ENCODE measurements around the gene ERC2. TPM values are rescaled to one million over a fixed set of nuclear protein-coding genes. Genes with fewer than 3 reads are reported as not detected.

ERC2 gene
- total RNA-seq, 1 donor = 0.43 TPM

GRCh38 chr3:55813268-55814097, 654.8 kb downstream of the ERC2 start:
- no peak for DNase-seq (ENCODE audit: low read depth)
- TF ChIP-seq, protein P1, sequence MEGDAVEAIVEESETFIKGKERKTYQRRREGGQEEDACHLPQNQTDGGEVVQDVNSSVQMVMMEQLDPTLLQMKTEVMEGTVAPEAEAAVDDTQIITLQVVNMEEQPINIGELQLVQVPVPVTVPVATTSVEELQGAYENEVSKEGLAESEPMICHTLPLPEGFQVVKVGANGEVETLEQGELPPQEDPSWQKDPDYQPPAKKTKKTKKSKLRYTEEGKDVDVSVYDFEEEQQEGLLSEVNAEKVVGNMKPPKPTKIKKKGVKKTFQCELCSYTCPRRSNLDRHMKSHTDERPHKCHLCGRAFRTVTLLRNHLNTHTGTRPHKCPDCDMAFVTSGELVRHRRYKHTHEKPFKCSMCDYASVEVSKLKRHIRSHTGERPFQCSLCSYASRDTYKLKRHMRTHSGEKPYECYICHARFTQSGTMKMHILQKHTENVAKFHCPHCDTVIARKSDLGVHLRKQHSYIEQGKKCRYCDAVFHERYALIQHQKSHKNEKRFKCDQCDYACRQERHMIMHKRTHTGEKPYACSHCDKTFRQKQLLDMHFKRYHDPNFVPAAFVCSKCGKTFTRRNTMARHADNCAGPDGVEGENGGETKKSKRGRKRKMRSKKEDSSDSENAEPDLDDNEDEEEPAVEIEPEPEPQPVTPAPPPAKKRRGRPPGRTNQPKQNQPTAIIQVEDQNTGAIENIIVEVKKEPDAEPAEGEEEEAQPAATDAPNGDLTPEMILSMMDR (IDR thresholded peaks at IDR 0.05; ENCODE audit: insufficient read depth, low read depth, low read length) = no peak
- H3K4me3 ChIP-seq (ENCODE audit: low read depth, low read length) = no peak overlapping the region

GRCh38 chr3:55812394-55813013, 655.8 kb downstream of the ERC2 start:
- no peak for DNase-seq (ENCODE audit: low read depth)
- H3K4me3 ChIP-seq (ENCODE audit: low read depth, low read length) = no peak overlapping the region

GRCh38 chr3:55807210-55807609, 661.1 kb downstream of the ERC2 start:
- TF ChIP-seq, protein P1 (IDR thresholded peaks at IDR 0.05; ENCODE audit: insufficient read depth, low read depth, low read length) = no peak
- H3K4me3 ChIP-seq (ENCODE audit: low read depth, low read length) = no peak overlapping the region
- no peak for DNase-seq (ENCODE audit: low read depth)

More at GRCh38 chr3:55812394-55813013, 655.8 kb downstream of the ERC2 start:
- TF ChIP-seq, protein P1 (IDR thresholded peaks at IDR 0.05; ENCODE audit: insufficient read depth, low read depth, low read length) = no peak

DNA sequence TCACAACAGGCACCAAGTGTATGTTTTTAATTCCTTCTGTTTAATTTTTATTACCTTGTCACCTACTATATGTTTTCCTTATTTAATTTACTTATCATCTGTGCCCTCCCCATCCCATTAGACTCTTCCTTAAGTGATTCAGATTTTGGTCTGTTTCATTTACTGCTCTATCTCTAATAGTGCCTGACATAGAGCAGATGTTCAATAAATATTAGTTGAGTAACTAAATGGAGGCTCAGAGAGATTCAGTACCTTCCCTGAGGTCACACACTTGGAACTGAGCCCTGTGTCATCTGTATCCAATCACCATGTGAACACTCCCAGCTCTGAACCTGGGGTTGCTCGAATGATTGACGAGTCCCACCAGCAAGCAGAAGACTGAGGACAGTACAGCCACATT, 663.1 kb downstream of the ERC2 start:
- DNase-seq (ENCODE audit: low read depth) = no peak
- TF ChIP-seq, protein P1 (IDR thresholded peaks at IDR 0.05; ENCODE audit: insufficient read depth, low read depth, low read length) = no peak

DNA sequence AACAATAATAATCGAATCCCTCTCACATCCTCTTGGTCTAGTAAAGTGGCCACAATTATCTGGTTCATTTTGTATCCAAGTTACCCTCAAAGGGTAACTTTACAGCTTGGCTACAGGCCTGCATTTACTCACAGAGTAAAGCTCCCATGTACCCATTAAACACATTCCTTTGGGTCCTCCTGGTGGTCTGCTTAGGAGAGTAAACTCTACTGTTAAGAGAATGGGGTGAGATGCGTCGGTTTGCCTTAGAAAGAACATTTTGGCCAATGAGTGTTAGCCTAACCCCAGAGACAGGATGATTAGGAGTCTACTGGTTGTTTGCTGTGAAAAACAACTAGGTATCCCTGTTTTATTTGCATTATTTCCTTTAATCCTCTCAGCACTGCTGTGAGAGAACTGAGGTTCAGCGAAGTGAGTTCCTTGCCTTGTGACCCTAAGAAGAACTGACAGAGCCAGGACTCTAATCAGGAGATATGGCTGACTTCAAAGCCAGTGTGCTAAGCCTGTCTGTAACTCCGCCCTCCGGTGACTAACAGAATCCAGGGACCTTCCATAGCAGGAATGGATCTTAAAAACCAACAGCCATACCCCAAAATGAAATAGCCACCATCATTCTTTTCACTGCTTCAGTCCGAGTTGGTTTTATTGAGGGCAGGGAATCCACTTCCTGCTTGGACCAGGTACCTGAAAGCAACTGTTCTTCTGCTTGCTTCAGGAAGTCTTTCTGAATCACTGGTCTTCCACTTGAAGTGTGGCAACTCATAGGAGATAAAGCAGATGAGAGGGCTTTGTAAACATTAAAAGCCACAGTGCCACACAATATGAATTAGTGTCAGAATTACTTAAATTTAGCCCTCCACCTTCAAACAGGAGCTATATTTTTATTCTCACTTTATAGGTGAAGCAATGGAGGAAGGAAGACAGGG, 663.8 kb downstream of the ERC2 start:
- no peak overlapping the region for H3K4me3 ChIP-seq (ENCODE audit: low read depth, low read length)
- TF ChIP-seq, protein P1 (IDR thresholded peaks at IDR 0.05; ENCODE audit: insufficient read depth, low read depth, low read length) = no peak
- DNase-seq (ENCODE audit: low read depth) = no peak

More for the DNA sequence above, 663.1 kb downstream of the ERC2 start:
- no peak overlapping the region for H3K4me3 ChIP-seq (ENCODE audit: low read depth, low read length)

- TF ChIP-seq, protein P1 (IDR thresholded peaks at IDR 0.05; ENCODE audit: insufficient read depth, low read depth, low read length) = no peak
- no peak overlapping the region for H3K4me3 ChIP-seq (ENCODE audit: low read depth, low read length)
- no peak for DNase-seq (ENCODE audit: low read depth)
Measured at GRCh38 chr3:55802816-55803215, 665.5 kb downstream of the ERC2 start.

Data from fibroblast of villous mesenchyme (primary cell).